Panc1 (cell line): ENCODE measurements around the gene TMEM130. TPM values are rescaled to one million over a fixed set of nuclear protein-coding genes. Genes with fewer than 3 reads are reported as not detected.

ENCODE experiments used
- ATAC-seq: fragments of 200-7000 bp; cut with Tn5 transposase; 2 replicates; pipeline ENCODE4 v1.9.1; 2020; ENCODE audit warnings: mild to moderate bottlenecking, moderate library complexity
- BruUV-seq: library from RNA; stranded (reverse); fragments of 400-500 nt; replicated peaks from 2 replicates; lab custom pipeline; 2021; lab: Mats Ljungman, UMichigan
- CTCF ChIA-PET: fragments of 300-600 bp; sonication (Branson Sonifier 250); formaldehyde crosslinking; loops from one replicate; lab custom pipeline; 2022; ENCODE audit warnings: antibody characterized with exemption; lab: Charles Lee
- POLR2A ChIA-PET: fragments of 300-600 bp; sonication (Branson Sonifier 250); formaldehyde crosslinking; loops from one replicate; lab custom pipeline; 2022; ENCODE audit warnings: antibody characterized with exemption; lab: Charles Lee
- DNase-seq: peaks from one replicate; pipeline ENCODE4 v3.0.0-alpha.2; 2010; ENCODE audit warnings: low read depth, low spot score
- H3K27ac ChIP-seq: 2 replicates; pipeline ENCODE4 v1.5.1; 2011; ENCODE audit warnings: mild to moderate bottlenecking, low read length, inconsistent platforms
- H3K27me3 ChIP-seq: fragments of 200-500 bp; sonication (Bioruptor generic); 2 replicates; pipeline ENCODE4 v1.6.0; 2014; ENCODE audit warnings: low read length, inconsistent platforms; ENCODE audit not compliant: control insufficient read depth, insufficient read depth
- H3K36me3 ChIP-seq: fragments of 200-500 bp; sonication (Bioruptor generic); 2 replicates; pipeline ENCODE4 v1.5.1; 2014; ENCODE audit warnings: inconsistent platforms, mild to moderate bottlenecking, low read length, moderate library complexity; ENCODE audit not compliant: control insufficient read depth, insufficient read depth
- H3K4me1 ChIP-seq: 2 replicates; pipeline ENCODE4 v1.5.1; 2011; ENCODE audit warnings: inconsistent platforms, mild to moderate bottlenecking, low read length, moderate library complexity; ENCODE audit not compliant: control insufficient read depth, insufficient read depth
- H3K4me3 ChIP-seq, 2 experiments: 2 replicates each; pipeline ENCODE4 v1.5.1; 2011 to 2012; ENCODE audit warnings: low read depth in 2 of 2, low read length in 2 of 2, mild to moderate bottlenecking in 2 of 2, inconsistent platforms in 1 of 2, moderate library complexity in 1 of 2
- H3K9me3 ChIP-seq: fragments of 200-500 bp; sonication (Bioruptor generic); 2 replicates; pipeline ENCODE4 v1.5.1; 2014; ENCODE audit warnings: low read depth, mild to moderate bottlenecking, inconsistent platforms, low read length, moderate library complexity; ENCODE audit not compliant: control insufficient read depth, insufficient read depth
- CTCF ChIP-seq: fragments of 450-650 bp; IDR thresholded peaks from 2 replicates; pipeline ENCODE4 v1.5.1; 2017; ENCODE audit warnings: mild to moderate bottlenecking
- POLR2AphosphoS5 ChIP-seq: IDR thresholded peaks from 2 replicates; pipeline ENCODE4 v1.6.1; 2012; ENCODE audit warnings: mild to moderate bottlenecking, low read depth, low read length, moderate library complexity
- SIN3A ChIP-seq: IDR thresholded peaks from 2 replicates; pipeline ENCODE4 v1.6.1; 2012; ENCODE audit warnings: low read depth, mild to moderate bottlenecking, low read length, moderate library complexity, borderline replicate concordance; ENCODE audit not compliant: insufficient read depth
- TCF7L2 ChIP-seq: IDR thresholded peaks from 2 replicates; pipeline ENCODE4 v1.6.1; 2011; ENCODE audit warnings: mild to moderate bottlenecking, low read depth, low read length, inconsistent platforms
- in situ Hi-C: cut with HindIII; loops from 2 replicates; pipeline ENCODE4 v1.10.0; 2016; ENCODE audit warnings: low sequenced_read_pairs, low pct_unique_long_range_greater_than_20kb
- intact Hi-C: fragments of 100-400 bp; cut with micrococcal nuclease; formaldehyde crosslinking; loops from one replicate; pipeline ENCODE4 v1.10.0; 2022; ENCODE audit not compliant: unreplicated experiment
- total RNA-seq: library from RNA; stranded (reverse); gene quantifications from one replicate; pipeline ENCODE4 v1.2.1, GENCODE V29; 2021; ENCODE audit not compliant: unreplicated experiment
- TF ChIP-seq, protein P1 (sequence below), 2 experiments: IDR thresholded peaks; 2 replicates each; pipeline ENCODE4 v1.6.1; 2011 to 2012; ENCODE audit warnings: low read depth in 2 of 2, control low read depth in 1 of 2, low read length in 1 of 2, mild to moderate bottlenecking in 1 of 2, moderate library complexity in 1 of 2; ENCODE audit not compliant: insufficient read depth in 1 of 2

The TMEM130 gene
- total RNA-seq, 1 experiment from 2014 or later = 0.41 TPM

DNA sequence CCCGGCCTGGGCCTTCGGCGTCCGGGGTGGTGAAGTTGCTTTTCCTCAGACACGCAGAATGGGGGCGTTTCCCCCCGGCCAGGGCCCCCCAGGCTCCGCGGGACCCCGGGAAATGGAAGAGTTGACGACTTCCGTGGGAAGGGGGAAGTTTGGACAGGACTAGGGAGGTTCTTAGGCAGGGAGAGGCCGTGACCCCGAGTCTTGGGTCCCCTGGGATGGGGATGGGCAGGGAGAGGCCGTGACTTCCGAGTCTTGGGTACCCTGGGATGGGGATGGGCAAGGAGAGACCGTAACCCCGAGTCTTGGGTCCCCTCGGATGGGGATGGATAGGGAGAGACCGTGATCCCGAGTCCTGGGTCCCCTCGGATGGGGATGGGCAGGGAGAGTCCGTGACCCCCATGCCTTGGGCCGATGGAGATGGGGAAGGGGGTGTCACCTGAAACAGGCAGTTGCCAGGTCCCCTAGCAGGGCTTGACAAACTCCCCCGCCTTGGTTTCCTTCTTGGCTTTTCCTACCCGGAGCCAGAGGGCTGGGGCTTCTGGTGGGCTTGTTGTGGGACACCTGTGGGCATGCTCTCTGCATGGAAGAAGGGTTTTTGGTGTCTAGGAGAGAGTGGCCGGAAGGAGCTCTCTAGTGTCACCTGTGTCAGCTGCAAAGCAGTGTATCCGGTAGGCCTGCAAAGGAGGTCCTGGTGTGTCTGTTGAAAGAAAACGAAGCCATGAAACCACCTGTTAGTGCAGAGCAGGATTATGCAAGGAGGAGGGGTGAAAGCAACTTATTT lies 9.6 kb upstream of the TMEM130 start:
- Histone ChIP-seq H3K4me1 (0 out of 2 replicates have a peak, but pooled peaks cover 4% of the 10 kb centered on the region), H3K9me3 (no peaks in the 10 kb centered on the region), H3K27me3 (no peaks in the 10 kb centered on the region), H3K36me3 (peaks cover 6% of the 10 kb centered on the region; the same call in 1 of the 2 replicates), H3K4me3 (peak overlapping the region; percentile 89 to 99), H3K27ac (peak overlapping the region; percentile 84)
- in situ Hi-C loops = no loop called here
- ATAC-seq (peak; percentile 28; the same call in 1 of the 2 replicates), DNase-seq (no peak)
- CTCF ChIA-PET = no interaction called here
- no TSS peak for BruUV-seq
- TF ChIP-seq POLR2AphosphoS5 (no peak), CTCF (no peak; the same call in none of the 2 replicates), TCF7L2 (no peak), SIN3A (no peak)
- TF ChIP-seq, protein P1, sequence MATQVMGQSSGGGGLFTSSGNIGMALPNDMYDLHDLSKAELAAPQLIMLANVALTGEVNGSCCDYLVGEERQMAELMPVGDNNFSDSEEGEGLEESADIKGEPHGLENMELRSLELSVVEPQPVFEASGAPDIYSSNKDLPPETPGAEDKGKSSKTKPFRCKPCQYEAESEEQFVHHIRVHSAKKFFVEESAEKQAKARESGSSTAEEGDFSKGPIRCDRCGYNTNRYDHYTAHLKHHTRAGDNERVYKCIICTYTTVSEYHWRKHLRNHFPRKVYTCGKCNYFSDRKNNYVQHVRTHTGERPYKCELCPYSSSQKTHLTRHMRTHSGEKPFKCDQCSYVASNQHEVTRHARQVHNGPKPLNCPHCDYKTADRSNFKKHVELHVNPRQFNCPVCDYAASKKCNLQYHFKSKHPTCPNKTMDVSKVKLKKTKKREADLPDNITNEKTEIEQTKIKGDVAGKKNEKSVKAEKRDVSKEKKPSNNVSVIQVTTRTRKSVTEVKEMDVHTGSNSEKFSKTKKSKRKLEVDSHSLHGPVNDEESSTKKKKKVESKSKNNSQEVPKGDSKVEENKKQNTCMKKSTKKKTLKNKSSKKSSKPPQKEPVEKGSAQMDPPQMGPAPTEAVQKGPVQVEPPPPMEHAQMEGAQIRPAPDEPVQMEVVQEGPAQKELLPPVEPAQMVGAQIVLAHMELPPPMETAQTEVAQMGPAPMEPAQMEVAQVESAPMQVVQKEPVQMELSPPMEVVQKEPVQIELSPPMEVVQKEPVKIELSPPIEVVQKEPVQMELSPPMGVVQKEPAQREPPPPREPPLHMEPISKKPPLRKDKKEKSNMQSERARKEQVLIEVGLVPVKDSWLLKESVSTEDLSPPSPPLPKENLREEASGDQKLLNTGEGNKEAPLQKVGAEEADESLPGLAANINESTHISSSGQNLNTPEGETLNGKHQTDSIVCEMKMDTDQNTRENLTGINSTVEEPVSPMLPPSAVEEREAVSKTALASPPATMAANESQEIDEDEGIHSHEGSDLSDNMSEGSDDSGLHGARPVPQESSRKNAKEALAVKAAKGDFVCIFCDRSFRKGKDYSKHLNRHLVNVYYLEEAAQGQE (IDR thresholded peaks at IDR 0.05; ENCODE audit: insufficient read depth in 1 of 2, low read depth in 2 of 2, low read length in 1 of 2) = no peak
- POLR2A ChIA-PET = no interaction called here
- intact Hi-C loops = no loop called here

GRCh38 chr7:98878365-98879197 lies 8.8 kb upstream of the TMEM130 start, which contains the start of gene TRRAP:
Gene TRRAP, plus strand, starts transcription at chr7:98878532. Its CDS starts 2,619 bp downstream, at chr7:98881151.
- no TSS peak for BruUV-seq

More at GRCh38 chr7:98878365-98879197, 8.8 kb upstream of the TMEM130 start, which contains the start of gene TRRAP:
- Histone ChIP-seq H3K27me3 (no peaks in the 10 kb centered on the region), H3K27ac (peak within 1 kb of the TSS; percentile 84), H3K9me3 (no peaks in the 10 kb centered on the region), H3K4me3 (peak within 1 kb of the TSS; percentile 89 to 99), H3K36me3 (peaks cover 6% of the 10 kb centered on the region; the same call in 1 of the 2 replicates), H3K4me1 (0 out of 2 replicates have a peak, but pooled peaks cover 4% of the 10 kb centered on the region)
- ChIA-PET CTCF (interaction anchor here (0.6 to 0.8 kb wide), 4 partner anchors 11 to 593 kb away, joined by 3 to 4 read pairs (median 4); partner anchors contain the start of gene BAIAP2L1), POLR2A (interaction anchor here (0.7 kb wide), 1 partner anchor 8 kb away, joined by 4 read pairs; no protein-coding TSS in a partner anchor)
- no peak for DNase-seq
- in situ Hi-C loops (no loop called here), intact Hi-C loops (no loop called here)
- TF ChIP-seq SIN3A (peak; percentile 63; the same call in 1 of the 2 replicates), POLR2AphosphoS5 (peak; percentile 49), CTCF (peak; percentile 98), TCF7L2 (no peak)
- TF ChIP-seq, protein P1 (IDR thresholded peaks at IDR 0.05; ENCODE audit: insufficient read depth in 1 of 2, low read depth in 2 of 2, low read length in 1 of 2) = no peak
- ATAC-seq = peak; percentile 96
